Measurements from ENCODE around the gene SIAE.

- TF ChIP-seq CTCF (conservative IDR thresholded peaks at IDR 0.05) (no peak), ZFX (IDR thresholded peaks at IDR 0.05) (no peak)
Observed at GRCh38 chr11:124583781-124584180, 89.8 kb downstream of the SIAE start.
